Endothelial cell of umbilical vein (primary cell): ENCODE data around the gene PDCD2L. TPM values are rescaled to one million over a fixed set of nuclear protein-coding genes. Genes with fewer than 3 reads are reported as not detected.

Source experiments
- BruUV-seq: library from RNA; stranded (reverse); fragments of 400-500 nt; replicated peaks from 2 replicates; lab custom pipeline; 2021; lab: Mats Ljungman, UMichigan
- CTCF ChIA-PET: fragments of 300-600, 350-600 bp; sonication (Branson Sonifier 250); formaldehyde crosslinking; loops from one replicate; lab custom pipeline; 2021; ENCODE audit warnings: antibody characterized with exemption, inconsistent platforms; lab: Charles Lee
- POLR2A ChIA-PET: fragments of 300-600, 350-600 bp; sonication (Branson Sonifier 250); formaldehyde crosslinking; loops from one replicate; lab custom pipeline; 2021; ENCODE audit warnings: antibody characterized with exemption, inconsistent platforms; lab: Charles Lee
- DNase-seq: peaks from one replicate; pipeline ENCODE4 v3.0.0-alpha.2; 2011; ENCODE audit warnings: low read depth, low spot score
- FAIRE-seq: peaks from 2 replicates; lab custom pipeline; 2011; peaks lifted over from hg19 to GRCh38; lab: Jason Lieb, UNC
- H2AFZ ChIP-seq: 2 replicates; pipeline ENCODE4 v1.6.0; 2012; ENCODE audit warnings: low read depth, low read length, control low read depth, inconsistent platforms
- H3K27ac ChIP-seq: 2 replicates; pipeline ENCODE4 v1.5.1; 2011; ENCODE audit warnings: low read depth, mild to moderate bottlenecking, control low read depth, low read length, moderate library complexity; ENCODE audit not compliant: insufficient read depth
- H3K27me3 ChIP-seq, 2 experiments: 2 replicates each; pipeline versions ENCODE4 v1.6.0 to v1.6.1; 2011; ENCODE audit warnings: low read length in 2 of 2, mixed read lengths in 1 of 2; ENCODE audit not compliant: control insufficient read depth in 2 of 2, insufficient read depth in 2 of 2
- H3K36me3 ChIP-seq, 2 experiments: 2 replicates in 1 of 2; 3 replicates in 1 of 2; pipeline ENCODE4 v1.5.1; 2011; ENCODE audit warnings: low read length in 2 of 2, mild to moderate bottlenecking in 1 of 2, moderate library complexity in 1 of 2; ENCODE audit not compliant: control insufficient read depth in 2 of 2, insufficient read depth in 2 of 2; ENCODE audit errors: extremely low read depth in 1 of 2
- H3K4me1 ChIP-seq: 3 replicates; pipeline ENCODE4 v1.5.1; 2011; ENCODE audit warnings: mild to moderate bottlenecking, low read length; ENCODE audit not compliant: control insufficient read depth, insufficient read depth; ENCODE audit errors: extremely low read depth
- H3K4me2 ChIP-seq: 2 replicates; pipeline ENCODE4 v1.6.1; 2011; ENCODE audit warnings: low read length, control low read depth, mixed read lengths; ENCODE audit not compliant: insufficient read depth
- H3K4me3 ChIP-seq, 3 experiments: fragments of 200-600 bp in 1 of 3; sonication (generic), shearing (Covaris generic) in 1 of 3; replicated peaks in 1 of 3; 2 replicates each; pipeline ENCODE4 v1.5.1; 2011 to 2016; ENCODE audit warnings: control low read depth in 3 of 3, low read length in 3 of 3, mild to moderate bottlenecking in 2 of 3, inconsistent platforms in 1 of 3, low read depth in 1 of 3, moderate library complexity in 1 of 3; ENCODE audit not compliant: insufficient read depth in 1 of 3
- H3K79me2 ChIP-seq: 2 replicates; pipeline ENCODE4 v1.6.0; 2012; ENCODE audit warnings: low read length, inconsistent platforms; ENCODE audit not compliant: control insufficient read depth, insufficient read depth
- H3K9ac ChIP-seq: replicated peaks from 2 replicates; pipeline ENCODE3; 2011; ENCODE audit warnings: low read length, control low read depth; ENCODE audit not compliant: insufficient read depth; ENCODE audit errors: extremely low read depth
- H3K9me1 ChIP-seq: replicated peaks from 3 replicates; pipeline ENCODE4 v1.6.0; 2011; ENCODE audit warnings: mild to moderate bottlenecking, low read length; ENCODE audit not compliant: control insufficient read depth, insufficient read depth; ENCODE audit errors: extremely low read depth
- H3K9me3 ChIP-seq: replicated peaks from 2 replicates; pipeline ENCODE4 v1.5.1; 2012; ENCODE audit warnings: low read length, inconsistent platforms; ENCODE audit not compliant: control insufficient read depth, insufficient read depth
- H4K20me1 ChIP-seq: replicated peaks from 2 replicates; pipeline ENCODE3; 2011; ENCODE audit warnings: mild to moderate bottlenecking, low read length; ENCODE audit not compliant: control insufficient read depth, insufficient read depth; ENCODE audit errors: extremely low read depth
- CTCF ChIP-seq, 2 donors: IDR thresholded peaks; 1 replicate in 1 of 2; 2 replicates in 1 of 2; pipeline ENCODE4 v1.5.1; 2011; ENCODE audit warnings: low read length in 2 of 2, mild to moderate bottlenecking in 2 of 2, moderate library complexity in 2 of 2, control low read depth in 1 of 2, inconsistent platforms in 1 of 2, low read depth in 1 of 2; ENCODE audit not compliant: insufficient read depth in 1 of 2; ENCODE audit errors: extremely low read depth in 1 of 2
- FOS ChIP-seq: IDR thresholded peaks from 2 replicates; pipeline ENCODE4 v1.6.1; 2011; ENCODE audit warnings: mild to moderate bottlenecking, low read length, moderate library complexity, borderline replicate concordance; ENCODE audit not compliant: insufficient read depth
- GATA2 ChIP-seq: IDR thresholded peaks from 2 replicates; pipeline ENCODE4 v1.7.0; 2011; ENCODE audit warnings: low read depth, mild to moderate bottlenecking, moderate library complexity, mixed read lengths, low read length; ENCODE audit not compliant: insufficient read length, insufficient read depth
- JUN ChIP-seq: IDR thresholded peaks from 2 replicates; pipeline ENCODE4 v1.6.1; 2011; ENCODE audit warnings: borderline replicate concordance, low read depth; ENCODE audit not compliant: insufficient read length, insufficient read depth
- MAX ChIP-seq: IDR thresholded peaks from 2 replicates; pipeline ENCODE4 v1.6.1; 2011; ENCODE audit not compliant: insufficient read depth, insufficient read length
- MYC ChIP-seq: IDR thresholded peaks from one replicate; pipeline ENCODE4 v1.6.1; 2011; ENCODE audit warnings: mild to moderate bottlenecking, low read depth, low read length
- POLR2A ChIP-seq: IDR thresholded peaks from 2 replicates; pipeline ENCODE4 v1.6.1; 2012; ENCODE audit warnings: low read depth, mild to moderate bottlenecking, control low read depth, low read length
- POLR2AphosphoS5 ChIP-seq: IDR thresholded peaks from 2 replicates; pipeline ENCODE4 v1.6.1; 2012; ENCODE audit warnings: low read depth, mild to moderate bottlenecking, control low read depth, low read length, moderate library complexity; ENCODE audit not compliant: insufficient read depth
- dilution Hi-C: fragments of 300-500 bp; cut with MboI; formaldehyde crosslinking; loops from one replicate; pipeline ENCODE4 v1.15.0; 2019; ENCODE audit warnings: low sequenced_read_pairs; ENCODE audit not compliant: extremely low pct_ligation_motif_present
- intact Hi-C: fragments of 100-400 bp; cut with micrococcal nuclease; formaldehyde crosslinking; loops from one replicate; pipeline ENCODE4 v1.10.0; 2022
- polyA plus RNA-seq, 4 experiments: library from polyadenylated mRNA; depleted of rRNA in 3 of 4; stranded (reverse) in 3 of 4; unstranded in 1 of 4; fragments of >200 nt; gene quantifications; 2 replicates each; pipeline versions ENCODE4 v1.2.1 to v1.2.3, GENCODE V29; 2011 to 2012; ENCODE audit warnings: missing spikeins in 1 of 4
- total RNA-seq: library from RNA; stranded (reverse); gene quantifications from 2 replicates; pipeline ENCODE4 v1.2.3, GENCODE V29; 2021

PDCD2L gene
- total and polyA plus RNA-seq, 2 donors (not counting 3 experiments of a cell fraction or from before 2014, with no cell fraction given), result 12.4 to 20.3 TPM

GRCh38 chr19:34359954-34360315 lies 44.3 kb upstream of the PDCD2L start:
- H3K9me3 ChIP-seq, result no peaks in the 10 kb centered on the region
- ChIA-PET POLR2A (no interaction called here), CTCF (interaction anchor here (0.6 to 2.0 kb wide), 5 partner anchors 13 to 127 kb away, joined by 3 to 9 read pairs (median 4); no protein-coding TSS in a partner anchor)
- intact Hi-C loops, result no loop called here
- peak overlapping the region; percentile 46 for H3K4me2 ChIP-seq
- TSS peak; percentile 30 for BruUV-seq
- no peak for DNase-seq
- peak overlapping the region; percentile 35 for H2AFZ ChIP-seq
- H3K4me3 ChIP-seq, result peak overlapping the region in 2 of 3 experiments; percentile 14 to 35
- no peaks in the 10 kb centered on the region for H3K79me2 ChIP-seq
- peak overlapping the region; percentile 32 for H3K9ac ChIP-seq
- peaks cover 14% of the 10 kb centered on the region for H3K4me1 ChIP-seq
- H3K27ac ChIP-seq, result peak overlapping the region; percentile 18
- H3K36me3 ChIP-seq, result peaks cover 0 to 5% of the 10 kb centered on the region in 2 experiments
- peak; percentile 46 for FAIRE-seq
- H3K9me1 ChIP-seq, result no peaks in the 10 kb centered on the region
- TF ChIP-seq JUN, result no peak
- TF ChIP-seq POLR2AphosphoS5, result no peak
- TF ChIP-seq POLR2A, result no peak
- no peak for TF ChIP-seq MYC
- no peak for TF ChIP-seq GATA2
- TF ChIP-seq MAX, result no peak
- H3K27me3 ChIP-seq, result no peaks in the 10 kb centered on the region
- dilution Hi-C loops, result no loop called here
- no peaks in the 10 kb centered on the region for H4K20me1 ChIP-seq

DNA sequence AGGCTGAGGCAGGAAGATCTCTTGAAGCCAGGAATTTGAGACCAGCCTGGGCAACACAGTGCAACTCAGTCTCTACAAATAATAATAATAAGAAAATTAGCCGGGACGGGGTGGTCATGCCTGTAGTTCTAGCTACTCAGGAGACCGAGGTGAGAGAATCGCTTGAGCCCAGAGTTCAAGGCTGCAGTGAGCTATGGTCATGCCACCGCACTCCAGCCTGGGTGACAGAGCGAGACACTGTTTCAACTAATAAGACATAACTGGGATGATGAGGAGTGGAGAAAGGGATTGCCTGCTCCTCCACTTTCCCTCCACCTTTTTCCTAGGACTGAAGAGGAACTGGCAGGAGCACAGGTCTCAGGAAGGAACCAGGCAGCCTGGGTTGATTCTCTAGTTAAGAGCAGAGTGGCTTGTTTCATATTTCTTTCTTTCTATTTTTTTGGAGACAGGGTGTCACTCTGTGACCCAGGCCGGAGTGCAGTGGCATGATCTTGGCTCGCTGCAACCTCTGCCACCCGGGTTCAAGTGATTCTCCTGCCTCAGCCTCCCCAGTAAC lies 43.8 kb upstream of the PDCD2L start:
- Histone ChIP-seq H3K9me1 (no peaks in the 10 kb centered on the region), H3K4me2 (no peak overlapping the region), H2AFZ (no peak overlapping the region), H3K27ac (no peak overlapping the region), H3K27me3 (no peaks in the 10 kb centered on the region), H3K36me3 (peaks cover 0 to 3% of the 10 kb centered on the region in 2 experiments), H4K20me1 (no peaks in the 10 kb centered on the region), H3K79me2 (peaks cover 2% of the 10 kb centered on the region), H3K9ac (no peak overlapping the region), H3K4me3 (no peak overlapping the region), H3K9me3 (no peaks in the 10 kb centered on the region), H3K4me1 (peaks cover 14% of the 10 kb centered on the region)
- intact Hi-C loops, result no loop called here
- no peak for FAIRE-seq
- ChIA-PET CTCF (interaction anchor here (1.6 kb wide), 1 partner anchor 128 kb away, joined by 5 read pairs; no protein-coding TSS in a partner anchor), POLR2A (no interaction called here)
- no peak for DNase-seq
- dilution Hi-C loops, result no loop called here
- BruUV-seq, result no TSS peak
- no peak for TF ChIP-seq JUN
- no peak for TF ChIP-seq CTCF (IDR thresholded peaks at IDR 0.05; ENCODE audit: extremely low read depth in 1 of 2, insufficient read depth in 1 of 2, low read depth in 1 of 2, low read length in 2 of 2)
- TF ChIP-seq POLR2A, result no peak
- TF ChIP-seq MAX, result no peak
- TF ChIP-seq FOS, result no peak
- no peak for TF ChIP-seq GATA2
- no peak for TF ChIP-seq POLR2AphosphoS5
